8988T (cell line): ENCODE results near the gene CMIP.
A peak's percentile ranks its signal among the peaks of the same experiment; 100 is the strongest.

Experiments used
- DNase-seq: peaks from one replicate; pipeline ENCODE4 v3.0.0; 2011

The CMIP gene

GRCh38 chr16:81629896-81630634 lies 185.5 kb downstream of the CMIP start:
- DNase-seq: no peak

DNA sequence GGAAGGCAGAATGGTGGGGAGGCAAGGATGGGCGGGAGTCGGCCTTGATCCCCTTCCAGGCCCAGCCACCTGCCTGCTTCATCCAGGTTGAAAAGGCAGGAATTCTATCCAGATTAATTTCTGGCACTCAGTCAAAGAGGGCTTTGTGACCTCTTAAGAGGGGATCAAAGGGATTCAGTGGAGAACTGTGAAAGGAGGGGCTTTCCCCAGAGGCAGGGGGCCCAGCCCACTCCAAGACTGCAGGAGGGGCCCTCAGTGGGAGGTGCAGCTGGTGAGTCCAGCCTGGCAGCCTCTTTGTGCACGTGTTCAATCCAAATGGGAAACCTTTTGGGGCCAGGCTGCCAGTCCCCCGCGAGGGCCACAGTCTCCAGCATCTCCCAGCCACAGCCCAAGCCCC lies 186.0 kb downstream of the CMIP start:
- DNase-seq: no peak

DNA sequence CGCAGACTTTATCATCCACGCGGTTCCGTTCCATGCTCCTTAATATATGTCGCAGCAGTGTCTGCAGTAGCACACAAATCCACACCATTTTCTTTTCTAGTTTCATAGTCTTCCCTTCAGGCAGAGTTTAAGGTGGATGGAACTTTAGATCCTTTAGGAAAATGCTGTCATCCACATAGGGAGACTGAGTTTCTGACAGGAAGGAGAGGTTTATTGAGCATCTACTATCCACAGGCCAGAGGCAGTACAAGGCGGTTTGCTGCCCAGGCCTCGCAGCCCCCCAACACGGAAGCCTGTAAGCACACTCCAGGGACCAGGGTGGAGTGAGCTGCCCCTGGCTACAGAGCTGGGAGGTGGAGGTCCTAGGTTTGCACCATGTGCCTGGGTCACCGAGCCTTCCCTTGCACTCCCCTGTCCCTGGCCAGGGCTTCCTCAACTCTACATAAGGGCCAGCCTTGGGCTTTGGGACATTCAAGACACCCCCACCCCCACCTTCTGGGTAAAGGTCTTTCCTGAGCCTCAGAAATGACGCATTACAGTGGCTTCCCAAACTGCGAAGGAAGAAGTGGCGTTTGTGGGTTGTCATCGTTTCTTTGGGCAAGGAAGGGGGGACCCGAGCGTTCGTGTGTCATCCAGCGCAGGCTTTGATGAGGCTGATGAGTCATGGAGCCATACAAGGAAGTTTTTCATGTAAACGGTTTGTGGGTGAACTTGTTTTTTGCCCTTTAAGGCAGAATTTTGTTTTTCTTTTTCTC lies 188.0 kb downstream of the CMIP start:
- DNase-seq: no peak

DNA sequence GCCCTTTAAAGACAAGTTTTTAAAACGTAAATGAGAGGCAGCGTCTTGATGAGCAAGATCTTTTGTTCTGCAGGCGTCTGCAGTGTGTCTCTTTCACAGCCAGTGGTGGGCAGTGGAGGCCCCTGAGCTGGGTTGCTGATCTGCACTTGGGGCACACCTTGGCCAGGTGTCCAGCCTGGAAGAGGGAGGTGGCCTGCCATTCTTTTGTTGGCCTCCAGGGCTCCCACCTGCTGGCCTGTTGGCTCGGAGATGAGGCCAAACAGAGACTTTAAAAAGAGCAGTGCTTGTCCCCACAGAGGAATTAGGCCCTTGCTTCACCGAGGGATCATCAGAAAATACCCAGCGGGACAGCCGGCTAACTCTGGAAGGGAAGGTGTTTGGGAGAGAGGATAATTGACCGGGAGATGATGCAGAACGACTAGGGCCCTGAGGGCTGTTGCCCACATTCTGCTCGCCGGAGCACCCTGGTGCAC lies 188.6 kb downstream of the CMIP start:
- DNase-seq: no peak

GRCh38 chr16:81633680-81634379 lies 189.2 kb downstream of the CMIP start:
- no peak for DNase-seq

DNA sequence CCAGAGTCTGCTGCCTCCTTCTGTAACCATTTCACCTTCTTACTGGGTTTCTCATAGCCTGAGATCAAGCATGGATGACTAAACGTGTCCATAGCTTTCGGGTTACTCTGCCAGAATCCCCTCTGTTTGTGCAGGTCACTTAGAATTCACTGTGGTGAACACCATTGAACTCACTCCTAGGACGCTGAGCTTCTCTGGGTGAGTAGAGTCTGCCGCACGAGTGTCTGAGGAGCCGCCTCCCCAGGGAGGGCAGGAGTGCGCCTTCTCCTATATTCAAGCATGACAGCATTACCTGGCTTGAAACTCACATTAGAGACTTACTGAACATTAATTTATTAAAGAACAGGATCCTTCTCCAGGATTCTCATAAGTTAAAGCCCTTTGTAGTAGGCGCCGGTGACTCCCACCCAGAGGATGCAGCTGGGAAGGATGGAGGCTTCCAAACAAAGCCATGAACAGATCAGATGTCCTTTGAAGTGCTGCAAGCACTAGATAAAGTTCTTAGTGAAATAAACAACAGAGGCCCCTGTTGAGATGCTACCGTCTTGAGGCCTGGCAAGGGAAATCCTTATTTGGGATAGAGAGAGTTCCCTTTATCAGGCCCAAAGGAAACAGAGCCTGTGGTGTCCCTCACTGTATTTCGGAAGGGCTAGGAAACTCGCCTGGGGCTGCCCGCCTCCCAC lies 189.9 kb downstream of the CMIP start:
- DNase-seq: no peak

DNA sequence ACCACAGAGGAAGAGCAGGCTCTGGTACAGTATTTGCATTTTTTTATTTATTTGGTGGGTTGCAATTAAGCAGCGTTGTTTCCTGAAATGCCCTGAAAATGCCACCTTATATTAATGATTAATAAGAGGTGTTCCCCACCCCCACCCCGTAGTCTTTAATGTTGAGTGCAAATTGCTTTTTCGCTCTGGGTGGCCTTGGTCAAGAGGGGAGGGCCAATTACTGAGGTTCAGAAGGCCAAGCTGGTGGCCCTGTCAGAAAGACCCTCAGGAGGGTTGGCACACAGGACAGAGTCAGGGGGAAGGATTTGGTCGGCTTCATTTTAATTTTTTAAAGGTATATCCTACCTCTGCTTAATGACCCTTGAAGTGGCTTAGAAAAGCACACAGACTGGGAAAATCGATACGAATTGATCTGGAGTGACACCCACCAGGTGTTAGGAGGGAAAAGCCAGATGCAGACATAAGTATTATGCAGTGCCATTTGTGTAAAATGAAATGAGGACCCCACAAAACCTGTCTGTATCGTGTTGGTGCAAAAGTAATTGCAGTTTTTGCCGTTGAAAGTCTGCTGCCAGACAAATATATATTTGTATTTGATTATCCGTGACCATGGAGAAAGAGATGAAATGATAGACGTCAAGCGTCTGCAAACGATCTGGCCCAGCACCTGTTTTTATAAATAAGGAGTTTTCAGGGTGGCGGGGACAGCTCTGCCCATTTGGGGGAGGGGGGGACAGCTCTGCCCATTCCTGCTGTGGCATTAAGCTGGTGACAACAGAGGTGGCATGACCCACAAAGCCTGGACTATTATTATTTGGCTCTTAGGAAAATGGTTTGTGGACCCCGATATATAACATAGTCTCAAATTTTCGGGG lies 190.7 kb downstream of the CMIP start:
- DNase-seq: no peak

- DNase-seq: no peak
Measured at GRCh38 chr16:81636298-81636993, 191.8 kb downstream of the CMIP start.

- no peak for DNase-seq
Measured at GRCh38 chr16:81637336-81638235, 193.0 kb downstream of the CMIP start.

- DNase-seq: no peak
Measured at GRCh38 chr16:81638286-81638945, 193.8 kb downstream of the CMIP start.

DNA sequence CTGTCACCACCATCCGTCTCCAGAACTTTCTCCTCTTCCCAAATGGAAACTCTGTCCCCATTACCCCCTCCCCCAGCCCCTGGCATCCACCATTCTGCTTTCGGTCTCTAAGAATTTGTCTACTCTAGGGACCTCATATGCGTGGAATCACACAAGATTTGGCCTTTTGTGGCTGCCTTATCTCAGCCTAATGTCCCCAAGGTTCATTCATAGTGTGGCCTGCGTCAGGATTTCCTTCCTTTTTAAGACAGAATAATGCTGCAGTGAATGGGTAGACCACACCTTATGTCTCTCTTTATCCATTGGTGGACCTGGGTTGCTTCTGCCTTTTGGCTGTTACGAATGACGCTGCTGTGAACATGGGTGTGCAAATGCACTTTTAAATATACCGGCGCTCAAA lies 194.7 kb downstream of the CMIP start:
- DNase-seq: no peak

- no peak for DNase-seq
Measured at GRCh38 chr16:81639931-81640680, 195.5 kb downstream of the CMIP start.

- no peak for DNase-seq
Measured at GRCh38 chr16:81640681-81641070, 196.1 kb downstream of the CMIP start.

DNA sequence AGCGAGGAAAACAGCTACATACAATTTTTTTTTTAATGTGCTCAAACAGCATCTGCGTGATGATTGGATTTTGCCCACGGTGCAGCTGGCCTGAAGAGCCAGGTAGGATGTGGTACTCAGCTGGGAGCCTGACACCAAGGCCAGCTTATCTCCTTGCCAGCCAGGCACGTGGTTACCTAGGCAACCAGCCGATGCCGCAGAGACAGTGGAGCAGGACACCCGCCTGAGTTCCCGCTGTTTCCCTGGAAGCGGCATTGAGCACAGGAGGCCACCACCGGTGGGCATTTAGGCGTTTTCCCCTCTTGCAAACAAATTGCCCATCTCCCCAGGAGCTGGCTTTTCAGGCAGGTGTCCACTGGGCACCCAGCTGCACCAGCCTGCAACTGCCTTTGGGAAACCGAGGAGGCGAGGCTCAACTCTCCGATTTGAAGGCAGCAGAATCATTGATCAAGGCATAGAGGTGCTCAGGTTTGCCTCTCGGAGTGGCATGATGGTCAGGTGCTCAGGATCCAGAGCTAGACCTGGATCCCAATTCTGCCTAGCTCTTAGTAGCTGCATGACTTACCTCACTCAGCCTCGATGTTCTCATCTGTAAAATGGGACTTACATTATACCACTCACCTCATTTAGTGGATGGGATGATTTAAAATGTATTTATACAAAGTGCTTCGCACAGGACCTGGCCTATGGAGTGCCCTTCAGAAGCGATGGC lies 196.9 kb downstream of the CMIP start:
- no peak for DNase-seq

DNA sequence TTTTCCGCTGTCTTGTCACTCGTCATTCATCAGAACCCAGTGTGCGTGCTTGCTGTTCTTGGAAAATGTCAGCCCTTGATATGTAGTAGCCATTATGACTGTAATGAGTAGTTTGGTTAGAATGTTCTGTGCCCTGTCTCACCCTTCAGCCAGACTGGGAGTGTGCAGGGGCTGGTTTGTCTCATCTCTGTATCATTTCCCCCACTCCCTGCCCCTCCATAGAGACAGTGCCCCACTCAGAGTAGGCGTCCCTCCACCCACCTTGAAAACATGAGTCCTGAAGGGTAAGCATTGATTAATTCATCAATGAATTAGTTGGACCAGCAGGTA lies 197.5 kb downstream of the CMIP start:
- DNase-seq: no peak

- no peak for DNase-seq
Measured at GRCh38 chr16:81642943-81643342, 198.3 kb downstream of the CMIP start.

DNA sequence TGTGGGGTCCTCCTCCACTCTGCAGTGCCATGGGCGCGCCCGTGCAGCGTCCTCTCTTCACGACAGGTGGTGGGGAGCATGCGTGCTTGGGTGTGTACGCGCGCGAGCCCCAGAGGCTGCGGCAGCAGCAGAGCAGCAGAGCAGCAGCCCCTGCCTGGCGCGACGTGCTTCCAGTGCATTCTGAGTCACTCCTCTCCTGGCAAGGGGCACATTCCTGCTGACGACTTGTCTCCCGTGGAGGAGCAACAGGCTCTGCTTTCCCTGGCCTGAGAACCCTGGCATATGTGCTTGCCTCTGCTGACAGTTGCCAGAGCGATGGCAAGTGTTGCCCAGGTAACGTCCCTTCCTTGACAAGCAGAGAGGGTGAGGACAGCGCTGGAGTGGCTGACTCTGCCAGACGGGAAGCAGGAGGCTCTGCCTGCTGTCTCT lies 200.7 kb downstream of the CMIP start:
- peak; percentile 72 for DNase-seq

GRCh38 chr16:81645925-81646324 lies 201.3 kb downstream of the CMIP start:
- no peak for DNase-seq

- no peak for DNase-seq
Measured at GRCh38 chr16:81646561-81646960, 202.0 kb downstream of the CMIP start.
